ENCODE results near the gene DSTN. TPM values are rescaled to one million over a fixed set of nuclear protein-coding genes. Genes with fewer than 3 reads are reported as not detected.

DSTN gene
- total RNA-seq, 1 donor from 2014 or later, result 326 TPM

DNA sequence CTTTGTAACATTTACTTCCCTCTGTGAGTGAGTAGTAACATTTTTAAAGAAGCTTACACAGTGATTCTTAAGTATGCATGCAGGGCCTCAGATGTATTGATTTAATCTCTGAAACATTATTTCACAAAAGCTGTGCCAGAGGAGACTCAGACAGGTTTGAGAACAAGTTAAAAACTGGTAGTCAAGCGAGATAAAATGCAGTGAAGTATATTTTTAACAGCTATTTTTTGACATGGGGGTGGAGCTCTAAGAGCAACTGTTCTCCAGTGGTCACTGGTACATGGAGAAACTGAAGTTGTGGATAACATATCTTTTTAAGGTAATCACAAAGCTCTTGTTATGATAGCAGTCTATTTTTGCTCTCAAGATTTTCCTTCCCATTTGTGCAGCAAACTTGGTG lies 20.4 kb downstream of the DSTN start:
- TF ChIP-seq POLR2A (IDR thresholded peaks at IDR 0.05) (no peak), POLR2AphosphoS5 (IDR thresholded peaks at IDR 0.05; ENCODE audit: insufficient read depth in 1 of 2, low read depth in 1 of 2) (peak in 1 of 2 donors; percentile 14)
- peak overlapping the region; percentile 40 for H3K27ac ChIP-seq
- no peaks in the 10 kb centered on the region for H3K27me3 ChIP-seq
- H3K4me3 ChIP-seq, result no peak overlapping the region
- no peaks in the 10 kb centered on the region for H3K9me3 ChIP-seq
- intact Hi-C loops (cut with DNase I), result no loop called here
- no peaks in the 10 kb centered on the region for H3K36me3 ChIP-seq
- no peak for DNase-seq (ENCODE audit: extremely low spot score in 2 of 2)
- H3K4me1 ChIP-seq, result peaks cover 81% of the 10 kb centered on the region

DNA sequence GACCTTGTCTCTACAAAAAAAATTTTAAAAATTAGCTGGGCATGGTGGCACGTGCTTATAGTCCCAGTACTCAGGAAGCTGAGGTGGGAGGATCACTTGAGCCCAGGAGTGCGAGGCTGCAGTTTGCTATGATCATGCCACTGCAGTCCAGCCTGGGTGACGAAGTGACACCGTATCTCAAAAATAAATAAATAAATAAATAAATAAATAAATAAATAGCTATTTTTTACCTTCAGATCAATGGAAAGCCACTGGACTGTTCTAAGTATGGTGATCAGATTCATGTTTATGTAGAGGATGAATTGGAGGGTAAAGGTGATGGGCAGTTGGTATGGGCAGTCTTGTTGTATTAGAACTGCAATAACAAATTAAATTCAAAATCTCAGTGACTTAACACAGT lies 24.0 kb downstream of the DSTN start:
- Histone ChIP-seq H3K36me3 (no peaks in the 10 kb centered on the region), H3K27ac (no peak overlapping the region), H3K27me3 (no peaks in the 10 kb centered on the region), H3K4me3 (no peak overlapping the region), H3K4me1 (peaks cover 76% of the 10 kb centered on the region), H3K9me3 (no peaks in the 10 kb centered on the region)
- DNase-seq (ENCODE audit: extremely low spot score in 2 of 2), result no peak
- TF ChIP-seq CTCF (IDR thresholded peaks at IDR 0.05) (no peak), POLR2A (IDR thresholded peaks at IDR 0.05) (no peak), POLR2AphosphoS5 (IDR thresholded peaks at IDR 0.05; ENCODE audit: insufficient read depth in 1 of 2, low read depth in 1 of 2) (no peak)
- intact Hi-C loops (cut with DNase I), result no loop called here

DNA sequence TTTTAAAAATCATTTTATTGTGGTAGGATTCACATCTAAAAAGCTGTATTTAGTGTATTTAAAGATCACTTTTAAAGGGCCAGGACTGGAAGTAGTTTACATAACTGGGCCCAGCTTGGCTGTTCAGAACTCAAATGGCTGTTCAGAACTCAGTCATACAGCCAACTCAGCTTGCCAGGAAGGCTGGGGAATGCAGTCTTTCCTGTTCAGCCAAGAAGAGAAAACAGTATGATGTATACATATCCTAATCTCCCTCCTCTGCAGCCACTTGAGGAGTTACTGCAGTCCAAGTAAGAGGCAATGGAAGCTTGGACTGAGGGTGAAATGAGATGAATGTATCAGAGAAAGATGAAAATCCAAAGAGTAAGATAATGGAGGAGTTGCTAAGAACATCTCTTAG lies 24.6 kb downstream of the DSTN start:
- intact Hi-C loops (cut with DNase I), result no loop called here
- TF ChIP-seq POLR2A (IDR thresholded peaks at IDR 0.05), result no peak
- TF ChIP-seq POLR2AphosphoS5 (IDR thresholded peaks at IDR 0.05; ENCODE audit: insufficient read depth in 1 of 2, low read depth in 1 of 2), result peak in 1 of 2 donors; percentile 50
- no peak for DNase-seq (ENCODE audit: extremely low spot score in 2 of 2)

GRCh38 chr20:17595856-17596255 lies 26.0 kb downstream of the DSTN start:
- Histone ChIP-seq H3K9me3 (no peaks in the 10 kb centered on the region), H3K27me3 (no peaks in the 10 kb centered on the region), H3K27ac (no peak overlapping the region), H3K36me3 (peaks cover 0 to under 1% of the 10 kb centered on the region in 2 donors), H3K4me3 (no peak overlapping the region), H3K4me1 (peaks cover 67% of the 10 kb centered on the region)
- no peak for DNase-seq (ENCODE audit: extremely low spot score in 2 of 2)
- TF ChIP-seq POLR2AphosphoS5 (IDR thresholded peaks at IDR 0.05; ENCODE audit: insufficient read depth in 1 of 2, low read depth in 1 of 2) (no peak), POLR2A (IDR thresholded peaks at IDR 0.05) (no peak), CTCF (IDR thresholded peaks at IDR 0.05) (no peak)
- intact Hi-C loops (cut with DNase I), result no loop called here

More for the DNA sequence above, 24.6 kb downstream of the DSTN start:
- no peak overlapping the region for H3K4me3 ChIP-seq
- no peak overlapping the region for H3K27ac ChIP-seq
- H3K27me3 ChIP-seq, result no peaks in the 10 kb centered on the region
- H3K9me3 ChIP-seq, result no peaks in the 10 kb centered on the region
- no peaks in the 10 kb centered on the region for H3K36me3 ChIP-seq
- H3K4me1 ChIP-seq, result peaks cover 76% of the 10 kb centered on the region

GRCh38 chr20:17598013-17598550 lies 28.2 kb downstream of the DSTN start:
- intact Hi-C loops (cut with DNase I), result no loop called here
- TF ChIP-seq POLR2A (IDR thresholded peaks at IDR 0.05) (no peak), POLR2AphosphoS5 (IDR thresholded peaks at IDR 0.05; ENCODE audit: insufficient read depth in 1 of 2, low read depth in 1 of 2) (no peak), CTCF (IDR thresholded peaks at IDR 0.05) (no peak)
- no peak for DNase-seq (ENCODE audit: extremely low spot score in 2 of 2)
- H3K27me3 ChIP-seq, result no peaks in the 10 kb centered on the region
- H3K9me3 ChIP-seq, result no peaks in the 10 kb centered on the region
- H3K36me3 ChIP-seq, result peaks cover 0 to 6% of the 10 kb centered on the region in 2 donors
- no peak overlapping the region for H3K27ac ChIP-seq
- no peak overlapping the region for H3K4me3 ChIP-seq
- H3K4me1 ChIP-seq, result peaks cover 76% of the 10 kb centered on the region

DNA sequence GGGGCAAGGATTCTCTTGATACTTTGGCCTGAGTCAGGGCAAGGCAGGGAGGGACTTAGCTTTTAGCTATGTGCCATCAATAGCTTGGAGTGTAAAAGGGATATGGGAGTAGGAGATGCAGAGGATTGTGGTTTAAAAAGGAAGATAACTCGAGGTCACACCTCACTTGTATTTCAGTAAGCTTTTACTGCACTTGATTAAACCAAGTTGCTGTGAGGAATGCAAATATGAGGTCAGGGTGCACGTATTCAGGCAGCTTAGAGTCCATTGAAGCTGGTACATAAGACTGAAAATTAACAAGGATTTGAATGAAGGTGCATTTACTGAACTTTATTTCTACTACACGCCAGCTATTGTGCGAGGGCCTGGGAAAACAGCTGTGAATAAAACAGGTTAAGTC lies 32.1 kb downstream of the DSTN start:
- no peaks in the 10 kb centered on the region for H3K27me3 ChIP-seq
- H3K9me3 ChIP-seq, result no peaks in the 10 kb centered on the region
- intact Hi-C loops (cut with DNase I), result no loop called here
- TF ChIP-seq POLR2A (IDR thresholded peaks at IDR 0.05) (no peak), CTCF (IDR thresholded peaks at IDR 0.05) (no peak)
- H3K27ac ChIP-seq, result no peak overlapping the region
- no peak overlapping the region for H3K4me3 ChIP-seq
- no peak for DNase-seq (ENCODE audit: extremely low spot score in 2 of 2)
- H3K36me3 ChIP-seq, result peaks cover 0 to 15% of the 10 kb centered on the region in 2 donors
- H3K4me1 ChIP-seq, result peaks cover 51% of the 10 kb centered on the region
